ENCODE results near the gene MYCT1. TPM values are rescaled to one million over a fixed set of nuclear protein-coding genes. Genes with fewer than 3 reads are reported as not detected.
A peak's percentile ranks its signal among the peaks of the same experiment; 100 is the strongest.
"Not testable (repeated sequence)": the region's sequence is repeated elsewhere in the genome, so short reads cannot be mapped to it uniquely, and the experiment has no call there.

MYCT1 gene
- total RNA-seq, 1 experiment from 2014 or later = not detected

DNA sequence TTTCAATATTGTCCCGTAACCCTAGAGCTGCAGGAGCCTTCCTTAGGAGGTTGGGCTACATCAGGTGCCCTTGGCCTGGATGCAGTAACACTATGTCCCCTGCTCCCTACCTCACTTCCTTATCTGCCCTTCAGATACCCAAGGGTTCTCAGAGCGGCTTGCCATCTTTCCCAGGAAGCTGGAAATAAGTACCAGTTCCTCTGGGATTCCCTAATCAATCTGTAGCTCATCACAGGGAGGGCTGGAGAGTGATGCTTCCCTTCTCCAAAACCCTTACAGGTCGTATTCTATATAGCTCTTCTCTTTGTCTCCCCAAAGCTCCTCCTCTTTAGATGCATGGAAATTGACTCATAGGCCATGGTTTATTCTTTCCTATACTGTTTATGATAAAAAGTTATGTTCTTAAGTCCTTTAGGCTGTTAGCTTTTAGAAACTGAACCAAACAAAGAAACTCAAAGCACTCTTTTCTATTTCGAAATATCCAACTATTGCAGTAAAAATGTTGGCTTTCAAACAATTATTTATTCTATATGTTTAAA lies 4.2 kb downstream of the MYCT1 start:
- no peaks in the 10 kb centered on the region for H3K27me3 ChIP-seq
- H3K36me3 ChIP-seq = no peaks in the 10 kb centered on the region
- H3K9me3 ChIP-seq = no peaks in the 10 kb centered on the region
- DNase-seq = no peak
- no peak overlapping the region for H3K4me3 ChIP-seq

DNA sequence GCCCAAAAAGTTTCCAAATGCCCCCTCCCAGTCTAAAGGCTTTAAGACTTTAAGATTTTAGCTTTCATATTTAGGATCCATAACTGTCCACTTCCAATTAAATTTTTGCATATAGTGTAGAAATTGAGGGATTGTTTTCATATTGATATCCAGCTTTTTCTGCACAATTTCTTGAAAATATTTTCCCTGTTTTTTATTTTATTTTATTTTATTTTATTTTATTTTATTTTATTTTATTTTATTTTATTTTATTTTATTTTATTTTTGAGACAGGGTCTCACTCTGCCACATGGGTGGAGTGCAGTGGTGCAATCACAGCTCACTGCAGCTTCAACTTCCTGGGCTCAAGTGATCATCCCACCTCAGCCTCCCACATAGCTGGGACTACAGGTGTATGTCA lies 6.1 kb downstream of the MYCT1 start:
- H3K27me3 ChIP-seq, H3K4me3 ChIP-seq, DNase-seq, H3K36me3 ChIP-seq, H3K9me3 ChIP-seq: not testable (repeated sequence)

DNA sequence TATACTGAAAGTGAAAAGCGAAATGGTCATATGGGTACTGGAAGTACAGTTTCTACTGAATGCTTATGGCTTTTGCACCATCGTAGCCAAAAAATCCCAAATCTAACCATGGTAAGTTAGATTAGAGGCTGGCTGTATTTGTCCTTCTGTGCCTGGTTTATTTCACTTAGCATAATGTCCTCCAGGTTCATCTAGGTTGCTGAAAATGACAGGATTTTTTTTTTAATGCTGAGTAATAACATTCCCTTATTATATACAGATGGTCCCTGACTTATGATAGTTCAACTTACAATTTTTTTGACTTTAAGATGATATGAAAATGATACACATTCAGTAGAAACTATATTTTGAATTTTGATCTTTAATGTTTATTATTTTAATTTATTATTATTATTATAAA lies 7.6 kb downstream of the MYCT1 start:
- Histone ChIP-seq H3K4me3 (no peak overlapping the region), H3K36me3 (no peaks in the 10 kb centered on the region), H3K27me3 (no peaks in the 10 kb centered on the region), H3K9me3 (no peaks in the 10 kb centered on the region)
- no peak for DNase-seq

DNA sequence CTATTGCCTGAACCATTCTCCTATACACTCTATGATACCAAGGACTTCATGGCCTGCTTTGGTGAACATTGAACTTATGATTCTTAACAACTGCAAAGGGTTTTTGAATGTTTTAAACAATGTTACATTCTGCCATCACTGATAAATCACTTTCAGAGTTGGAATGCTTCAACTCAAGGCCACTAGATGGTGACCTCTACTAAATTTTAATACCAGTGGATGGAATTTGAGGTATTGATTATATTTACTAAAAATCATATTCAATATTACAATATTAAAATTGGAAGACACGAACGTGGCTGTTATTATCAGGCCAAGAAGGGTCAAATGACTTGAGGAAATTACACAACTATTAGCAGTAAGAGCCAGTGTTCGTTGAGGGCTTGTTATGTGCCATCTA lies 18.6 kb downstream of the MYCT1 start:
- DNase-seq = no peak
- Histone ChIP-seq H3K27me3 (no peaks in the 10 kb centered on the region), H3K4me3 (no peak overlapping the region), H3K9me3 (no peaks in the 10 kb centered on the region; the same call in 1 of the 2 replicates), H3K36me3 (no peaks in the 10 kb centered on the region)

DNA sequence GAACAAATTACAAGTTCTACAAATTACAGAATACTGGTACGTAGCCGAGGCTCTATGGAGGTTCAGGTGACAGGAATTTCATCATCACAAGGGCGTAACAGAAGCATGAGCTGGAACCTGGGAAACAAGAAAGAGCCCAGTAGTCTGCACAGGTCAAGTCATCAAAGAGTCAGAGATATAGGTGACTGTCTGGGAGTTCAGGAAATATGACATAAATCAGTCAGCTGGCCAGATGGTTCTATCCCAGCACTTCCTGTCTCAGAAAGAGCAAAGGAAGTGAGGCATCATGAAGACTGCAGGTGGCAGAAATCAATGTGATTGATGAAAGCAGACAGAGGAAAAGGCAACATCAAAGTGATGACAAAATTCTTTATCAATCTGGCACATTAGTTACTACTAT lies 23.3 kb downstream of the MYCT1 start:
- no peak for DNase-seq
- Histone ChIP-seq H3K27me3 (no peaks in the 10 kb centered on the region), H3K36me3 (no peaks in the 10 kb centered on the region), H3K4me3 (no peak overlapping the region), H3K9me3 (no peaks in the 10 kb centered on the region)

DNA sequence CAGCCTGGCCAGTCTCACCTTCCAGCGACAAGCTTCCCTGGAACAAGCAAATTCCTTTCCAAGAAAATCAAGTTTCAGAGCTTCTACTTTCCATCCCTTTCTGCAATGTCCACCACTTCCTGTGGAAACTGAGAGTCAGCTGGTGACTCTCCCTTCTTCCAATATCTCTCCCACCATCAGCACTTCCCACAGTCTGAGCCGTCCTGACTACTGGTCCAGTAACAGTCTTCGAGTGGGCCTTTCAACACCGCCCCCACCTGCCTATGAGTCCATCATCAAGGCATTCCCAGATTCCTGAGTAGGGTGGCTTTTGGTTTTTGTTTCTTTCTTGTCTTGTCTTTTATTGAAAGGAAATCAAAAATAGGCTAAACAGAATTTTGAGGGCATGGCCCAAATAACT lies 24.3 kb downstream of the MYCT1 start:
- H3K9me3 ChIP-seq = no peaks in the 10 kb centered on the region
- H3K4me3 ChIP-seq = no peak overlapping the region
- no peaks in the 10 kb centered on the region for H3K36me3 ChIP-seq
- H3K27me3 ChIP-seq = no peaks in the 10 kb centered on the region
- DNase-seq = no peak

DNA sequence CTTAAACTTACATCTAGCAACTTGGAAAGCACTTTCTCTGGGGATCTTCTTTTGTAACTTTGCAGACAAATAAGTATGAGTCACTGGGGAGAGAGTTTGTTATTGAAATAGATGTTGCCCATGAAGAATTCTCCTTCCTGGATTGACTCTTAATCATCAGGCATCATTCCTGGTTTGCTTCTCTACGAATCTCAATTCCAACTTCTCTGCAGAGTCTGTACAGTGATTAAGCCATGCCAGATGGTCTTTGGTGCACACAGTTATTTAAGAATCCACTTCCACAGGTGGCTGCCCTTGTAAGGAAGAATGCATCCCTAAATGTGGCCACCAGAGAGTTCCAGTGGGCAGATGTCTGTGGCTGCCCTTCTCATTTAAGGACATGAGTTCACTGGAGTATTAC lies 25.7 kb downstream of the MYCT1 start:
- H3K4me3 ChIP-seq = no peak overlapping the region
- DNase-seq = no peak
- H3K36me3 ChIP-seq = no peaks in the 10 kb centered on the region
- H3K9me3 ChIP-seq = no peaks in the 10 kb centered on the region
- no peaks in the 10 kb centered on the region for H3K27me3 ChIP-seq

DNA sequence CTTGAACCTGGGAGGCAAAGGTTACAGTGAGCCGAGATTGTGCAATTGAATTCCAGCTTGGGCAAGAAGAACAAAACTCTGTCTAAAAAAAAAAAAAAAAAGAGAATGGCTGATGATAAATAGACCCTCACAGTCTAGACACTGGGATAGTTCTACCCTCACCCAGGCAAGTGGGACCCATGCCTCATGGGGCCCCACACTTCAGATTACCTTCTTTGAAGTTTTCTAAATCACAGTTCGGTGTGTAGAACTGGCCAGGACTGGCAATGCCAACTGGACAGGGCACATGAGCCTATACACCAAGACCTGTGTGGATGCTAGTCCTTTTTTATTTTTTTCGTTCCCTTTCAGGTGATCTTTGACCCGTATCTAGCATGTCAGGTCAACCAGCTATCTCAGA lies 28.6 kb downstream of the MYCT1 start:
- DNase-seq = no peak
- H3K4me3 ChIP-seq = no peak overlapping the region
- H3K27me3 ChIP-seq = no peaks in the 10 kb centered on the region
- H3K36me3 ChIP-seq = no peaks in the 10 kb centered on the region
- H3K9me3 ChIP-seq = no peaks in the 10 kb centered on the region

DNA sequence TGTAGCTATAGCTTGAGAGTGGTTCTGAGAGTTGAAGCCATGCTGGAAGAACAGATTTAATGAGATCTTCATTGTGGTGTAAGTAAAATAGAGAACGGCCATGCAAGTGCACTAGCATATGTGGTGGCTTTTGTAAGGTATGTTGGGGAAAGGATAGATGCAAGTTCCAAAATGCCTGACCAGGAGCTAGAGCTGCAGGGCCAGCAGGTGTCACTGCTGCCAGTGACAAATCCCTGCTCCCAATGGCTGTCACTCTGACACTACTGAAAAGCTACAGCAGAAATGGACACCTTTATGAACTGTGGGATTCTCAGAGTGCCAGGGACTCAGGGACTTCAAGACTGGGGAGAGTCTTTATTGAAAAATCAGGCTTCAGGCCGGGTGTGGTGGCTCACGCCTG lies 29.8 kb downstream of the MYCT1 start:
- H3K9me3 ChIP-seq = no peaks in the 10 kb centered on the region
- no peak for DNase-seq
- no peak overlapping the region for H3K4me3 ChIP-seq
- H3K36me3 ChIP-seq = no peaks in the 10 kb centered on the region
- no peaks in the 10 kb centered on the region for H3K27me3 ChIP-seq

DNA sequence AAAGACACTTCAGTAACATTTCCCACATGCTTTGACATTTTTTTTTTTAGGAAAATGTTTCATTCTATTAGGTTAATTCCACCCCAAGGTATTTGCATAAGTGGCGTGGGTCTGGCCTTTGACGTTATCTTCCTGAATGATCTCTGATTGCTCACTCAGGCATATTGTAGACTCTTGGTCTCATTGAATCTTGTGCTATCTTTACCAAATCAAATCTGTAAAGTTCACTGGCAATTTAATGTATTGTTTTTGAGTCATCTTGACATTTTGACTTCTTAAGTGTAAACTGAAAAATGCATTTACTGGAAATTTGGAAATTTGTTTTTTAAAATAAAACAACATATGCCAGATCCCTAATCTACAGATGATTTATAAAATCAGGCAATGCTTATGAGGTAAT lies 36.9 kb downstream of the MYCT1 start:
- no peaks in the 10 kb centered on the region; the same call in none of the 2 replicates for H3K27me3 ChIP-seq
- no peaks in the 10 kb centered on the region for H3K9me3 ChIP-seq
- H3K4me3 ChIP-seq = no peak overlapping the region
- no peaks in the 10 kb centered on the region for H3K36me3 ChIP-seq
- no peak for DNase-seq

DNA sequence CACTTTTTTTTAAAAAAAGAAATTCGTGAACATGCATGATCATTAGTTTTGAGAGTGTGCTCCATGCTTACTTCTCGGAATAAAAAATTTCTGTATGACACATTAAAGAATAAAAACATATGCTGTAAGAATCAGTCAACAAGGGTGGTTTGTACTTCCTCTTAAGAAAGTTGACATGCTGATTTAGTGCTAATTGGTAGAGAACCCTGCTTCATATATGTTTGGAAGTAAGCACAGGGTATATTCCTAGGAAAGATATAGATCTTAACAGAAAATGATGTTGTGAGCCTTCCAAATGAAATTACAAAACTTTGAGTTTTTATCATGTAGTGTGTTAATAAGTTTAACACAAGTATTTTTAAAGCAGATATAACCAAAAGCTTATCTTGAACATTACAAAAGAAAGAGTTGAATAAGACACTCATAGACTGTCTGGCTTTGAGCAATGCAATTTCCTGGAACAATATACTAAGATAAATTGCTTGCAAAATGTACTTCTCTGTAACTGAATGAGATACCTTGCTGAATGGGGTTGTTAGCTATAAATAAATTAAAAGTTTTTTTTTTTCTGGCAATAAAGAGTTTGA lies 39.1 kb downstream of the MYCT1 start:
- Histone ChIP-seq H3K4me3 (no peak overlapping the region), H3K27me3 (no peaks in the 10 kb centered on the region; the same call in none of the 2 replicates), H3K36me3 (no peaks in the 10 kb centered on the region), H3K9me3 (no peaks in the 10 kb centered on the region)
- no peak for DNase-seq

DNA sequence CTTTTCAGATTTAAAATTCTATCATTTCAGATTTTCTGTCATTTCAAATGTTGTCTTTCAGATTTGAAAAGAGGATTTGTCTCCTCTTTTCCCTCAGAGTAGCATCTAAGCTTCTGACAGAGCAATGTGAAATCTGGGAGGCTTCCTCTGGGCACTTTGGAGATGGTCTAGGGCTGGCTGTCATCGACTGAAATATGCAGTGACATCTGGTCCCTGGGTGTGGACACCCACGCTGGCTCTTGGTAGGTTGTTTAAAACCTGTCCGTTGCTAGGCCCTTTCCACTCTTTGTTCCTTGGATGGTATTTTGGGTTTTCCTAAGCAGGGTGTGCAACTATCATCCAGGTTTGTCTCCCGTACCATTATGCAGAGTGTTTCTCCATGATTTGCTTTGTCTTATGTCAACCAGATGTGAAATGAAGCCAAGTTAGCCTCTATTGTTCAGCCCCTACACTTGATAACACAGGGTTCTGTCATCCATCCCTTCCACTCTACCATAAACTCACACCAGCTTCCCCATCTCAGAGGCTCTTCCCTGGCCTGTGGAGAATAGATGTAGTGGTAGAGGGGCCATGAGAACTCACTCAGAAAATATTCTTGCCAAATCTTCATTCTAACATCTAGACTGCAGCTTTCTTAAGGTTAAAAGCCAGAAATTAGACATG lies 47.9 kb downstream of the MYCT1 start:
- Histone ChIP-seq H3K4me3 (no peak overlapping the region), H3K36me3 (no peaks in the 10 kb centered on the region), H3K9me3 (no peaks in the 10 kb centered on the region), H3K27me3 (no peaks in the 10 kb centered on the region)
- DNase-seq = no peak

DNA sequence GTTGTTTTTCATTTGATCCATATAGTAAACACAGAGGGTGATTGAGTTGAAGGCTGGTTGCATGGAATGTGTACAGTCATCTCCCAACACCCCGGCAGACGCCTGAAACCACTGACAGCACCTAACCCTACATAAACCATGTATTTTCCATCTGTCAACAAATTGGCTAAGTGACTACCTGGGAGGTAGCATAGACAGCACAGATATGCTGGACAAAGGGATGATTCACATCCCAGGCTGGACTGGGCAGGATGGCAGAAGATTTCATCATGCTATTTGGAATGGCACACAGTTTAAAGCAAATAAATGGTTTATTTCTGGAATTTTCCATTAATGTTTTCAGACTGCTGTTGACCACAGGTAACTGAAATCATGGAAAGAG lies 48.5 kb downstream of the MYCT1 start:
- H3K9me3 ChIP-seq = no peaks in the 10 kb centered on the region
- no peaks in the 10 kb centered on the region for H3K27me3 ChIP-seq
- peak; percentile 61 for DNase-seq
- H3K36me3 ChIP-seq = no peaks in the 10 kb centered on the region
- H3K4me3 ChIP-seq = no peak overlapping the region

DNA sequence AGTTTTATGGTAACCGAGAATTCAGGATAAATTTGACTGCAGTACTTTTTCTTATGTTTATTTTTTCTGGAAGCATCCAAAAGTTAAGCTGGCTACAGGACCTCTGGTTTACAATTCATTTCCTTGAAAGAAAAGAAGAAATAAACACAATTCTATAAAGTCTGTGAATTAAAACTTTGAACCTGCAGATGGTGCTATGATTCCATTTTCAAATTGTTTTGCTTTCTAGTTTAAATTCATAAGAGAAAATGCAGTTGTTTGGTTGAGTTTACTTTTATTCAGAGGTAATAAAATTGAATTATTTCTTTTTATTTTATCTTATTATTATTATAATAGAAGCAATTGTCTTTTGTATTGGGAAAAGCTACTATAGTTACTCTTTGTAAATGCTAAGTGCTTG lies 51.1 kb downstream of the MYCT1 start:
- DNase-seq = no peak
- Histone ChIP-seq H3K9me3 (no peaks in the 10 kb centered on the region), H3K36me3 (no peaks in the 10 kb centered on the region), H3K27me3 (no peaks in the 10 kb centered on the region), H3K4me3 (no peak overlapping the region)

DNA sequence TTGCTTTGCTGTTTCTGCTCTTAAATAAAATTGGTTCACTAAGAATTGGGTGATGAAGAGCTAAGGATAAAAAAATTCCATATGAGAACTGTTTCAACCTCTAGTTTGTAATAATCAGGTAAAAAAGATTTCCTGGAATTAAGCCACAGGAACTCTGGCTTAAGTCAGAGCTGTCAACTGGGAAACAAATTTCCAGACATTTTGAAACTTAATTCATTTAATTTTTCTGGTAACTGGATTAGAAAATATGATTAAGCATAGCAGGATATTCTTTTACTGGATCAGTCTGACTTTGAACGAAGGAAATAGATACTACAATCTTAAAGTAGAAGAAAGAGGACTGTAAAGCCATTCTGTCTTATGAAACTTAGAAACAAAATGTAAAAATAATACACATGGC lies 51.6 kb downstream of the MYCT1 start:
- H3K4me3 ChIP-seq = no peak overlapping the region
- H3K9me3 ChIP-seq = no peaks in the 10 kb centered on the region
- no peaks in the 10 kb centered on the region for H3K27me3 ChIP-seq
- H3K36me3 ChIP-seq = no peaks in the 10 kb centered on the region
- no peak for DNase-seq

DNA sequence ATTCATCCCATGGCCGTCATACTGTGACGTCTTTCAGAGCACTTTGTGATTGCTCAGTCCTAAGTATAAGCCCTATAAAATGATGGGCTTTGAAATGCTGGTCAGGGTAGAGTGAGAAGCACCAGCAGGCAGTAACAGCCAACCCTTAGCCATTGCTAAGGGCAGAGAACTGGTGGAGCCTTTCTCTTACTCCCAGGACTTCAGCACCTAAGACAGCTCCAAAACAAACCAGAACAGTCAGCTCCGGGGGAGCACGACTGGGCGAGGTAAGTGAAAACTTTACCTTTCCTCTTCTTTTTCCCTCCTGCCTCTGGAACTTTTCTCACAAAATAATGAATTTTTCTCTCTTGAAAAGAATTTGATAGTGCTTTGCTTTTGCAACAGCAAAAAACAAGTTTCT lies 53.0 kb downstream of the MYCT1 start, which contains the start of gene VIP:
Gene VIP, plus strand, starts transcription at position 104 of the 400 bp plus-strand sequence. CDS start 1,381 bp downstream, outside the sequence.
- Histone ChIP-seq H3K4me3 (no peak within 1 kb of the TSS), H3K9me3 (no peaks in the 10 kb centered on the region), H3K27me3 (no peaks in the 10 kb centered on the region), H3K36me3 (no peaks in the 10 kb centered on the region)
- DNase-seq = no peak

DNA sequence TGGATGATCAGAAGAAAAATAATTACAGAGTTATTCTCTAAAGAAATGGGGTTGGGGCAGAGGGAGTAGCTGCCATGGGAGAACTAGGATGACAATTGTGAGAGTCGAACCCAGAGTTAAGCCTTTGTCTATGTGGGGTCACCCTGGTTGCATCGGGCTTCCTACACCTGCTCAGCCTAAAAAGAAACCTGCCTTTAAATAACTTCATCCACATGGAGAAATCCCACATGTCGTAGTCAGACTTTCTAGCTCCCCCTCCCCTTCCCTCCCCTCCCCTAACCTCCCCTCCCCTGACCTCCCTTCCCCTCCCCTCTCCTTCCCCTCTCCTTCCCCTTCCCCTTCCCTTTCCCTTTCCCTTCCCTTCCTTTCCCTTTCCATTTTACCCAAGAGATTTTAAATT lies 67.6 kb downstream of the MYCT1 start:
- H3K4me3 ChIP-seq = no peak overlapping the region
- H3K36me3 ChIP-seq = no peaks in the 10 kb centered on the region
- no peaks in the 10 kb centered on the region for H3K27me3 ChIP-seq
- DNase-seq = no peak
- no peaks in the 10 kb centered on the region for H3K9me3 ChIP-seq

DNA sequence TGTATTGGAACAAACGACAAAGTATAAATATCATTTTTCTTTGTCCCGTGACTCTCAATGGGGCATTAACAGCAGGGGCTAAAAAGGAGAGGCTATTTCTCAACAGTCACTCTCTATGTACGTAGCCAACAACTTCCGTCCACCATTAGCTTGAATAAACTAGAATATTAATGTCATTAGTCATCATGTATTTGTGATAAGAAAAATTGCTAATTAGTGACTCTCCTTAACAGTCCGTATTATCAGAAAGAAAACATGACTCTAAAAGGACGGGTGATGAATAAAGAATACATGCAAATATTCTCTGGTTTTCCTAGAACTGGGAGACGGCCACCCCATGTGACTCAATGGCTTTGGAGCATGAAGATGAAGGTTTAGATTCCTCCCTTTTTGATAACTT lies 71.5 kb downstream of the MYCT1 start:
- H3K36me3 ChIP-seq = no peaks in the 10 kb centered on the region
- DNase-seq = no peak
- H3K27me3 ChIP-seq = no peaks in the 10 kb centered on the region

More for the DNA sequence above, 71.5 kb downstream of the MYCT1 start:
- no peak overlapping the region for H3K4me3 ChIP-seq
- no peaks in the 10 kb centered on the region for H3K9me3 ChIP-seq

Data from MG63 (cell line).